Stimulated activated CD4-positive, alpha-beta T cell treated with anti-CD3 and anti-CD28 coated beads, Interleukin-12 subunit alpha, Interleukin-12 subunit beta, amount 100 ng/mL, for 48 hours (primary cell): ENCODE data around the gene PRR23A.

Source experiments
- DNase-seq, 3 donors: peaks; one replicate each; pipeline ENCODE4 v3.0.0-alpha.2; 2020; ENCODE audit warnings: low read depth in 2 of 3, low spot score in 1 of 3

Gene PRR23A

DNA sequence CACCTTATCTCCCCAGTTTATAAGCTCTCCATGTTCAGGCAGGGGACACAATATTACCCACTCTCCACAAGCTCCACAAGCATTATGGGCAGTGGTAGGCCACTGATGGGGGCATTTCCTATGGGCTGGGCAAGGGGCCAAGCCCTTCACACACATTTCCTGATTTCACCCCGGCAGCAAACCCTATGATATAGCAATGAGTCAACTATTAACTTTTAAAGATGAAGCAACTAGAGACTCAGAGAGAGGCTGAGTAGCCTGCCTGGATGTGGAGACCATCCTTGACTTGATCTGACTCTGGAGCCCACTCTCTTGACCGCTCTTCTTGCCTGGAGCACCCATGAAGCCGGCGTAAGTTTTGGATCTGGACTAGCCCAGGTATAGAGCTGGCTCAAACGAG lies 31.6 kb downstream of the PRR23A start:
- DNase-seq = no peak

DNA sequence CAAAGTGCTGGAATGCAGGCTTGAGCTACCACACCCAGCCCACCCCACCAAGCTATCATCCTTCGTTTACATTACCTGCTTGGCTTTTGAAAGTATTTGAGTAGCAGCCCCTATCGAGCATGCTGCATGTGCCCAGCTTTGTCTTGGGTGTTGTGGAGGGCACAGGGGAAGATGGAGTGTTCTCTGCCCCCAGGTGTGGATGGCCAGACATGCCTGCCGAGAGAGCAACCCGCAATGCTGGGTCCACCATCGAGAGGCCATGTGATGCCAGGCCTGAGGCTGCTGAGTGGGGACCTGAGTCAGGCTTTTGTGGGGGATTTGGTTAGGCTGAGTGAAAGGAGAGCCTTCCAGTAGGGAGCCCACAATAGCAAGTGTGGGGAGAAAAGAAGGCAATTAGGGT lies 33.1 kb downstream of the PRR23A start:
- no peak for DNase-seq

GRCh38 chr3:138971766-138972320 lies 34.2 kb downstream of the PRR23A start:
- DNase-seq = no peak

DNA sequence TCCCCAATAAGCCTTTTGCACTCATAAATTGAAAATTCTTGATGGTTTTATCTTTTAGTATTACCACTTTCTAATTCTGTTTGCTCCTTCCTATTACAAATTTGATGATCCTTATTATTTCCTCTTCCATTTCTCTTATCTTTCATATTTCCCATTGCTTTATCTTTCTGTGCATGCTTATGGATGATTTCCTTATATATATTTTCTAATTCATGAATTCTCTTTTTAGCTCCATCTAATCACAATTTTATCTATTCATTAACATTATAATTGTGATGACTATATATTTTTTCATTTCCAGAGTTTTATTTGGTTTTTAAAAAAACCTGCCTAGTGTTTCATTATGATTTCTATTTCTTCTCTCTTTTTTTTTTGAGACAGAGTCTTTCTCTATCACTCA lies 41.1 kb downstream of the PRR23A start:
- DNase-seq = no peak

- DNase-seq = no peak
Observed at GRCh38 chr3:138964264-138964663, 41.8 kb downstream of the PRR23A start.

DNA sequence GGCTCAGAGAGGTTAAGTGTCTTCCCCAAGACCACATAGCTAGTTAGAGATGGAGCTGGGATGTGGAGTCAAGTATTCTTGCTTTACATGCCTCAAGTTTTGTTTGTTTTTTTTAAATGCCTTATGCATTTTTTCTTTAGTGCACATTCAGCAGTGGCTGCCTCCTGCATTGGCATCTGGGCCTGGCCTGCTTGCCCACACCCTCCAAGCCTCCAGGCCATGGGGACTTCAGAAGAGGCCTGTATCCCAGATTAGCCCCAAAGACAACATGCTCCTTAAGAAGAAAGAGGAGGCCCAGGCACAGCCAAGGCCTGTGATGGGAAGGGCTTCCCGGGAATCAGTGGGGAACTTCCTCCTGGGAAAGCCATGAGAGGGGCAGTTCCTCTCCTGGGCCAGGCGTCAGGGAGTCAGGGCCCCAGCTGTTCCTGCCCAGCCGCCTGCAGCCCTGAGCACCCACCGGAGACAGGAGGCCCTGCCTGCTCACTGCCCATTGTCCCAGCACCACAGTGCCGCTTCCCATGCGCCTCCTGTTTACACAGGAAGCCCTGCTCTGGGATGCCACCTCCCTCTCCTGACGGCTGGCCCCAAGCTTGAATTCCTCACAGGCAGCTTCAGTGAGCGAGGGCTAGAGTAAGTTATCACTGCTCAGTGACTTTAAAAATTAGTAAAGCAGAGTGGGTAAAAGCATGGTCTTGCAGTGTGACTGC lies 43.1 kb downstream of the PRR23A start:
- DNase-seq = no peak

DNA sequence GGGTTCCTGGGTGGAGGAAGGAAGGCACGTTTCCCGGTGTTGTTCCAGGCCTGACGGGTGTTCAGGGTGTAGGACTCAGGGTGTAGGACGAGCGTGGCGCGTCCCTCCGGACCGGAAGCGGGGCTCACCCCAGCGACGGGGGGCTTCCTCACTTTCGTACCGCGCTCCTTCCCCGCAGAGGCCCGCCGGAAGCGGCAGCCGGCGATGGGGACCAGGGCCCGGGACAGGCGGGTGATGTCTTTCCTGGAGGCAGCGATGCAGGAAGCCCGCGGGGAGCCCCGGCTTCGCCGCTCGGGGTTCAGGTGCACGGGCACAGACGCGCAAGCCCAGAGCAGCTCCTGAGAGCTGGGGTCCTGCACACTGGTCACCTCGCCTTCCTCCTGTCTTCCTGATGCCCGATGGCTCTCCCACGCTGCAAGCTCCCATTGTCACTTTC lies 45.6 kb downstream of the PRR23A start:
- no peak for DNase-seq
